Measurements from ENCODE around the gene SGTA. TPM values are rescaled to one million over a fixed set of nuclear protein-coding genes. Genes with fewer than 3 reads are reported as not detected.
A peak's percentile ranks its signal among the peaks of the same experiment; 100 is the strongest.

Gene SGTA
- total and polyA plus RNA-seq, 2 experiments from 2014 or later = 71.6 to 102 TPM

DNA sequence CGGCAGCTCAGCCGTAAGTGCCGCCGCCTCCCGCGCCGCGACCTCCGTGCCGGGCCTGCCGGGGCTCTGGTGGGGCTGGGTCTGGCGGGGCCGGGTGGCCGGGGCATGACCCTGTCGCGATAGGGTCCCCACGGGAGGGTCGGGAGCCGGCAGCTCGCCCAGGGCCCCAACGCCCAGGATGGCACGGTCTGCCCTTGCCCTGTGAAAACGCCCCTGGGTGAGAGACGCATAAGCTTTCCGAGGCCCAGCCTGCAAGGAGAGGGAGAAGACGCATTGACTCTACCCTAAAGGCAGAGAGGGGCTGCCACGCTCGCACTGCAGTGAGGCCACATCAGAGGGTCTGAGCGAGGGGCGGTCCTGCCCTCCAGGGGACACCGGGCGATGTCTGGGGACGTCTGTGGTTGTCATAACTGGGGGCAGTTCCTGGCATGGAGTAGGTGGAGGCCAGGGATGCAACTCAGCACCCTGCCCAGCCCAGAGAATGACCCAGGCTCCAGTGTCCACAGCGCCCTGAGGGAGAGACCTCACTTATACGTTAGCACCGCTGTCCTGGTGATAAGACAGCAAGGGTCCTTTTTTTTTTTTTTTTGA, 37.1 kb upstream of the SGTA start:
- H3K27ac ChIP-seq (ENCODE audit: low read depth) = no peak overlapping the region
- H3K4me3 Mint-ChIP-seq = peak overlapping the region; percentile 90

DNA sequence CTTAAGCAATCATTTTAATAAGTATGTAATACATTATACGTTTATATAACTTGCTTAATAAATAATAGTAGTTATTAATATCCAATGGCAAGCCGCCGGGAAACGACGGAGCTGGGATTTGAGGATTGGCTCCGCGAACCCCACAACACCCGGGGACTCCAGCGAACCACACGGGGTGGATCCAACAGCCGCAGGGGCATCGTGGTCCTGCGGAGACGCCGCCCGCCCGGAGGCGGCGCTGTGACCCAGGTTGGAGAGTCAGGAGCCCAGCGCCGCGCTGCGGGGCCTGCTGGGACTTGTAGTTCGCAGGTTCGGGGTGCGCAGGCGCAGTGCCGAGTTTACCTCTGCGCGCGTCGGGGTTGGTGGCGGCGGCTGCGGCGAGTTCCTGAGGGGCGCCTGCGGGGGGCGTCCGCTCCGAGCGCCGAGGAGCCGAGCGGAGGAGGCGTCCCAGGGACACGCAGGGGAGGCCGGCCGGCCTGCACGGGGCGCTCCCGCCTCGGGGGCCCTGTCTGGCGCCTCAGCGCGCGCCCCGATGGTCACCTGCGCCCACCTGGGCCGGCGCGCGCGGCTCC, 36.6 kb upstream of the SGTA start, which contains the start of gene ZNF554:
Gene ZNF554, plus strand, starts transcription at position 329 of the 572 bp plus-strand sequence. Its CDS starts 204 bp downstream, at position 533.
- H3K36me3 Mint-ChIP-seq (ENCODE audit: low read depth) = peaks cover 16% of the 10 kb centered on the region
- H3K4me1 Mint-ChIP-seq = no peaks in the 10 kb centered on the region; the same call in 2 of the 3 replicates
- Histone ChIP-seq H3K27ac (ENCODE audit: low read depth) (no peak within 1 kb of the TSS), H3K27me3 (ENCODE audit: insufficient read depth) (no peaks in the 10 kb centered on the region), H3K4me3 (peak within 1 kb of the TSS; percentile 91), H3K9me2 (ENCODE audit: insufficient read depth) (no peaks in the 10 kb centered on the region), H3K36me3 (ENCODE audit: insufficient read depth) (no peaks in the 10 kb centered on the region), H3F3A (replicated peaks; ENCODE audit: low read depth) (no peaks in the 10 kb centered on the region), H3K4me2 (peak within 1 kb of the TSS; percentile 95), H3K79me2 (replicated peaks; ENCODE audit: insufficient read depth) (no peaks in the 10 kb centered on the region), H2AFZ (peak within 1 kb of the TSS; percentile 86), H3K4me1 (ENCODE audit: insufficient read depth) (no peaks in the 10 kb centered on the region), H4K20me1 (replicated peaks; ENCODE audit: insufficient read depth) (no peaks in the 10 kb centered on the region)
- TF ChIP-seq NANOG (IDR thresholded peaks at IDR 0.05; ENCODE audit: borderline replicate concordance) = no peak
- TF ChIP-seq, protein P1, sequence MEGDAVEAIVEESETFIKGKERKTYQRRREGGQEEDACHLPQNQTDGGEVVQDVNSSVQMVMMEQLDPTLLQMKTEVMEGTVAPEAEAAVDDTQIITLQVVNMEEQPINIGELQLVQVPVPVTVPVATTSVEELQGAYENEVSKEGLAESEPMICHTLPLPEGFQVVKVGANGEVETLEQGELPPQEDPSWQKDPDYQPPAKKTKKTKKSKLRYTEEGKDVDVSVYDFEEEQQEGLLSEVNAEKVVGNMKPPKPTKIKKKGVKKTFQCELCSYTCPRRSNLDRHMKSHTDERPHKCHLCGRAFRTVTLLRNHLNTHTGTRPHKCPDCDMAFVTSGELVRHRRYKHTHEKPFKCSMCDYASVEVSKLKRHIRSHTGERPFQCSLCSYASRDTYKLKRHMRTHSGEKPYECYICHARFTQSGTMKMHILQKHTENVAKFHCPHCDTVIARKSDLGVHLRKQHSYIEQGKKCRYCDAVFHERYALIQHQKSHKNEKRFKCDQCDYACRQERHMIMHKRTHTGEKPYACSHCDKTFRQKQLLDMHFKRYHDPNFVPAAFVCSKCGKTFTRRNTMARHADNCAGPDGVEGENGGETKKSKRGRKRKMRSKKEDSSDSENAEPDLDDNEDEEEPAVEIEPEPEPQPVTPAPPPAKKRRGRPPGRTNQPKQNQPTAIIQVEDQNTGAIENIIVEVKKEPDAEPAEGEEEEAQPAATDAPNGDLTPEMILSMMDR (conservative IDR thresholded peaks at IDR 0.05; ENCODE audit: low read depth in 2 of 2) = peak; percentile 63 to 81
- TF ChIP-seq, protein P2, sequence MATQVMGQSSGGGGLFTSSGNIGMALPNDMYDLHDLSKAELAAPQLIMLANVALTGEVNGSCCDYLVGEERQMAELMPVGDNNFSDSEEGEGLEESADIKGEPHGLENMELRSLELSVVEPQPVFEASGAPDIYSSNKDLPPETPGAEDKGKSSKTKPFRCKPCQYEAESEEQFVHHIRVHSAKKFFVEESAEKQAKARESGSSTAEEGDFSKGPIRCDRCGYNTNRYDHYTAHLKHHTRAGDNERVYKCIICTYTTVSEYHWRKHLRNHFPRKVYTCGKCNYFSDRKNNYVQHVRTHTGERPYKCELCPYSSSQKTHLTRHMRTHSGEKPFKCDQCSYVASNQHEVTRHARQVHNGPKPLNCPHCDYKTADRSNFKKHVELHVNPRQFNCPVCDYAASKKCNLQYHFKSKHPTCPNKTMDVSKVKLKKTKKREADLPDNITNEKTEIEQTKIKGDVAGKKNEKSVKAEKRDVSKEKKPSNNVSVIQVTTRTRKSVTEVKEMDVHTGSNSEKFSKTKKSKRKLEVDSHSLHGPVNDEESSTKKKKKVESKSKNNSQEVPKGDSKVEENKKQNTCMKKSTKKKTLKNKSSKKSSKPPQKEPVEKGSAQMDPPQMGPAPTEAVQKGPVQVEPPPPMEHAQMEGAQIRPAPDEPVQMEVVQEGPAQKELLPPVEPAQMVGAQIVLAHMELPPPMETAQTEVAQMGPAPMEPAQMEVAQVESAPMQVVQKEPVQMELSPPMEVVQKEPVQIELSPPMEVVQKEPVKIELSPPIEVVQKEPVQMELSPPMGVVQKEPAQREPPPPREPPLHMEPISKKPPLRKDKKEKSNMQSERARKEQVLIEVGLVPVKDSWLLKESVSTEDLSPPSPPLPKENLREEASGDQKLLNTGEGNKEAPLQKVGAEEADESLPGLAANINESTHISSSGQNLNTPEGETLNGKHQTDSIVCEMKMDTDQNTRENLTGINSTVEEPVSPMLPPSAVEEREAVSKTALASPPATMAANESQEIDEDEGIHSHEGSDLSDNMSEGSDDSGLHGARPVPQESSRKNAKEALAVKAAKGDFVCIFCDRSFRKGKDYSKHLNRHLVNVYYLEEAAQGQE (IDR thresholded peaks at IDR 0.05; ENCODE audit: unreplicated experiment) = no peak
- TF ChIP-seq, protein P3, sequence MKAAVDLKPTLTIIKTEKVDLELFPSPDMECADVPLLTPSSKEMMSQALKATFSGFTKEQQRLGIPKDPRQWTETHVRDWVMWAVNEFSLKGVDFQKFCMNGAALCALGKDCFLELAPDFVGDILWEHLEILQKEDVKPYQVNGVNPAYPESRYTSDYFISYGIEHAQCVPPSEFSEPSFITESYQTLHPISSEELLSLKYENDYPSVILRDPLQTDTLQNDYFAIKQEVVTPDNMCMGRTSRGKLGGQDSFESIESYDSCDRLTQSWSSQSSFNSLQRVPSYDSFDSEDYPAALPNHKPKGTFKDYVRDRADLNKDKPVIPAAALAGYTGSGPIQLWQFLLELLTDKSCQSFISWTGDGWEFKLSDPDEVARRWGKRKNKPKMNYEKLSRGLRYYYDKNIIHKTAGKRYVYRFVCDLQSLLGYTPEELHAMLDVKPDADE (IDR thresholded peaks at IDR 0.05) = peak; percentile 95
- TF ChIP-seq POLR2AphosphoS5 (IDR thresholded peaks at IDR 0.05; ENCODE audit: low read depth) = peak; percentile 69
- no peak for TF ChIP-seq EZH2phosphoT487 (IDR thresholded peaks at IDR 0.05; ENCODE audit: unreplicated experiment)
- TF ChIP-seq CREB1 (CRISPR knock-in tag; IDR thresholded peaks at IDR 0.05; ENCODE audit: low read depth) = peak; percentile 83
- no peak for TF ChIP-seq EZH2 (IDR thresholded peaks at IDR 0.05; ENCODE audit: low read depth, unreplicated experiment)
- H3K27ac Mint-ChIP-seq = no peak within 1 kb of the TSS
- H3K27me3 Mint-ChIP-seq (ENCODE audit: insufficient read depth, low read depth, poor library complexity) = peaks cover 1% of the 10 kb centered on the region
- H3K4me3 Mint-ChIP-seq = peak within 1 kb of the TSS; percentile 90
- ATAC-seq = peak; percentile 92
- peaks cover 3% of the 10 kb centered on the region; the same call in 2 of the 3 replicates for H3K9me3 Mint-ChIP-seq
- peak; percentile 98 for DNase-seq (ENCODE audit: low spot score)

More for the DNA sequence above, 37.1 kb upstream of the SGTA start:
- Histone ChIP-seq H3F3A (replicated peaks; ENCODE audit: low read depth) (no peaks in the 10 kb centered on the region), H2AFZ (peak overlapping the region; percentile 86), H3K79me2 (replicated peaks; ENCODE audit: insufficient read depth) (no peaks in the 10 kb centered on the region), H4K20me1 (replicated peaks; ENCODE audit: insufficient read depth) (no peaks in the 10 kb centered on the region), H3K4me3 (peak overlapping the region; percentile 91), H3K27me3 (ENCODE audit: insufficient read depth) (no peaks in the 10 kb centered on the region), H3K36me3 (ENCODE audit: insufficient read depth) (no peaks in the 10 kb centered on the region), H3K9me2 (ENCODE audit: insufficient read depth) (no peaks in the 10 kb centered on the region), H3K4me1 (ENCODE audit: insufficient read depth) (no peaks in the 10 kb centered on the region), H3K4me2 (peak overlapping the region; percentile 95)
- TF ChIP-seq, protein P1 (conservative IDR thresholded peaks at IDR 0.05; ENCODE audit: low read depth in 2 of 2) = no peak
- TF ChIP-seq POLR2AphosphoS5 (IDR thresholded peaks at IDR 0.05; ENCODE audit: low read depth) (no peak), ZNF331 (CRISPR knock-in tag; IDR thresholded peaks at IDR 0.05; ENCODE audit: low read depth) (no peak), CREB1 (CRISPR knock-in tag; IDR thresholded peaks at IDR 0.05; ENCODE audit: low read depth) (no peak), STAT1 (IDR thresholded peaks at IDR 0.05; ENCODE audit: unreplicated experiment) (no peak), ZNF114 (CRISPR knock-in tag; IDR thresholded peaks at IDR 0.05) (no peak)
- Mint-ChIP-seq H3K36me3 (ENCODE audit: low read depth) (peaks cover 20% of the 10 kb centered on the region), H3K27ac (no peak overlapping the region), H3K9me3 (peaks cover 5% of the 10 kb centered on the region; the same call in 2 of the 3 replicates), H3K4me1 (no peaks in the 10 kb centered on the region; the same call in 2 of the 3 replicates), H3K27me3 (ENCODE audit: insufficient read depth, low read depth, poor library complexity) (peaks cover 1% of the 10 kb centered on the region)
- ATAC-seq (peak; percentile 59), DNase-seq (ENCODE audit: low spot score) (peak; percentile 50)
